HCT116 (cell line): ENCODE measurements around the gene PRR14.

Experiments used
- EGR1 ChIP-seq: IDR thresholded peaks from 2 replicates; pipeline ENCODE4 v1.6.1; 2012; ENCODE audit warnings: low read depth
- EZH2 ChIP-seq: fragments of 200-600 bp; sonication (generic); IDR thresholded peaks from 2 replicates; pipeline ENCODE4 v1.6.1; 2017; ENCODE audit warnings: antibody characterized with exemption, mixed run types
- JUND ChIP-seq: IDR thresholded peaks from 2 replicates; pipeline ENCODE4 v1.6.1; 2012
- POLR2A ChIP-seq: IDR thresholded peaks from 2 replicates; pipeline ENCODE4 v1.7.0; 2011; ENCODE audit warnings: borderline replicate concordance; ENCODE audit not compliant: insufficient read depth, insufficient read length; ENCODE audit errors: extremely low read depth
- POLR2AphosphoS5 ChIP-seq: IDR thresholded peaks from 2 replicates; pipeline ENCODE4 v1.6.1; 2011; ENCODE audit warnings: mild to moderate bottlenecking, low read depth, low read length, moderate library complexity
- SIN3A ChIP-seq: IDR thresholded peaks from 2 replicates; pipeline ENCODE4 v1.6.1; 2012; ENCODE audit warnings: low read depth
- TCF7L2 ChIP-seq: IDR thresholded peaks from 2 replicates; pipeline ENCODE4 v1.7.0; 2011; ENCODE audit warnings: borderline replicate concordance, inconsistent platforms; ENCODE audit not compliant: insufficient read depth, insufficient read length; ENCODE audit errors: extremely low read depth
- ZNF274 ChIP-seq: fragments of 200-500 bp; sonication (Bioruptor generic); IDR thresholded peaks from 2 replicates; pipeline ENCODE4 v1.6.1; 2014; ENCODE audit warnings: mild to moderate bottlenecking, low read depth, low read length, inconsistent platforms
- TF ChIP-seq, protein P1 (sequence below), 3 experiments: fragments of 200-600 bp in 1 of 3; sonication (generic) in 1 of 3; IDR thresholded peaks in 2 of 3; conservative IDR thresholded peaks in 1 of 3; 2 replicates each; pipeline ENCODE4 v1.5.1; 2012 to 2017; ENCODE audit warnings: low read depth in 2 of 3, low read length in 2 of 3, antibody characterized with exemption in 1 of 3, borderline replicate concordance in 1 of 3, control low read depth in 1 of 3, mild to moderate bottlenecking in 1 of 3, mixed read lengths in 1 of 3, mixed run types in 1 of 3, moderate library complexity in 1 of 3; ENCODE audit not compliant: insufficient read depth in 1 of 3

DNA sequence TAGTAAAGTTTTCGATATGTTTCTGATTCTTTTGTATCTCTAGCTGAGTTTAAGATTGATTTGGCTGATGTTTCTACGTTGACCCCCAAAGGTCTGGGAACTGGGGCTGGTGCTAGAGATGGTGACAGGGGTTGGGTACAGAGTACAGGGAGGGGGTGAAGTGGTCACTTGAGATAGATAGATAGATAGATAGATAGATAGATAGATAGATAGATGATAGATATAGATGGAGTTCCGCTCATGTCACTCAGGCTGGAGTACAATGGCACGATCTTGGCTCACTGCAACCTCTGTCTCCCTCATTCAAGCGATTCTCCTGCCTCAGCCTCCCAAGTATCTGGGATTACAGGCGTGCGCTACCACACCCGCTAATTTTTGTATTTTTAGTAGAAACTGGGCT is 5.6 kb downstream of the PRR14 start:
- TF ChIP-seq, protein P1, sequence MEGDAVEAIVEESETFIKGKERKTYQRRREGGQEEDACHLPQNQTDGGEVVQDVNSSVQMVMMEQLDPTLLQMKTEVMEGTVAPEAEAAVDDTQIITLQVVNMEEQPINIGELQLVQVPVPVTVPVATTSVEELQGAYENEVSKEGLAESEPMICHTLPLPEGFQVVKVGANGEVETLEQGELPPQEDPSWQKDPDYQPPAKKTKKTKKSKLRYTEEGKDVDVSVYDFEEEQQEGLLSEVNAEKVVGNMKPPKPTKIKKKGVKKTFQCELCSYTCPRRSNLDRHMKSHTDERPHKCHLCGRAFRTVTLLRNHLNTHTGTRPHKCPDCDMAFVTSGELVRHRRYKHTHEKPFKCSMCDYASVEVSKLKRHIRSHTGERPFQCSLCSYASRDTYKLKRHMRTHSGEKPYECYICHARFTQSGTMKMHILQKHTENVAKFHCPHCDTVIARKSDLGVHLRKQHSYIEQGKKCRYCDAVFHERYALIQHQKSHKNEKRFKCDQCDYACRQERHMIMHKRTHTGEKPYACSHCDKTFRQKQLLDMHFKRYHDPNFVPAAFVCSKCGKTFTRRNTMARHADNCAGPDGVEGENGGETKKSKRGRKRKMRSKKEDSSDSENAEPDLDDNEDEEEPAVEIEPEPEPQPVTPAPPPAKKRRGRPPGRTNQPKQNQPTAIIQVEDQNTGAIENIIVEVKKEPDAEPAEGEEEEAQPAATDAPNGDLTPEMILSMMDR (IDR thresholded peaks at IDR 0.05 in 2 of 3, conservative IDR thresholded peaks at IDR 0.05 in 1 of 3; ENCODE audit: borderline replicate concordance in 1 of 3, insufficient read depth in 1 of 3, low read depth in 2 of 3, low read length in 2 of 3), result no peak
- TF ChIP-seq TCF7L2, result no peak
- no peak for TF ChIP-seq POLR2AphosphoS5
- TF ChIP-seq EZH2, result no peak
- no peak for TF ChIP-seq ZNF274
- TF ChIP-seq EGR1, result no peak
- no peak for TF ChIP-seq JUND
- no peak for TF ChIP-seq SIN3A
- no peak for TF ChIP-seq POLR2A
